Frontal cortex (tissue), 4 donors: ENCODE results near the gene TNFSF10. TPM values are rescaled to one million over a fixed set of nuclear protein-coding genes. Genes with fewer than 3 reads are reported as not detected.
"Not testable (repeated sequence)": the region's sequence is repeated elsewhere in the genome, so short reads cannot be mapped to it uniquely, and the experiment has no call there.

Source experiments
- DNase-seq, 2 donors: peaks; one replicate each; pipeline ENCODE4 v3.0.0; 2012; ENCODE audit warnings: low spot score in 2 of 2
- FAIRE-seq: peaks from 2 replicates; lab custom pipeline; 2012; peaks lifted over from hg19 to GRCh38; lab: Jason Lieb, UNC
- total RNA-seq: library from RNA; depleted of rRNA; stranded (reverse); fragments of >200 nt; gene quantifications from one replicate; pipeline ENCODE4 v1.2.3, GENCODE V29; 2014
- donor health status: control.
- donor health status: control.
- donor health status: control.

TNFSF10 gene
- total RNA-seq, 1 donor from 2014 or later: 2.9 TPM

GRCh38 chr3:172546105-172546504 lies 22.9 kb upstream of the TNFSF10 start:
- FAIRE-seq (no peak), DNase-seq (no peak)

- FAIRE-seq (no peak), DNase-seq (no peak)
Observed at GRCh38 chr3:172544404-172544803, 21.2 kb upstream of the TNFSF10 start.

GRCh38 chr3:172543884-172544283 lies 20.7 kb upstream of the TNFSF10 start:
- FAIRE-seq (no peak), DNase-seq (no peak)

- FAIRE-seq (no peak), DNase-seq (no peak)
Observed at GRCh38 chr3:172543419-172543818, 20.2 kb upstream of the TNFSF10 start.

GRCh38 chr3:172542999-172543398 lies 19.8 kb upstream of the TNFSF10 start:
- no peak for FAIRE-seq

GRCh38 chr3:172541945-172542488 lies 18.8 kb upstream of the TNFSF10 start:
- FAIRE-seq: no peak
- no peak for DNase-seq

More at GRCh38 chr3:172542999-172543398, 19.8 kb upstream of the TNFSF10 start:
- DNase-seq: no peak

GRCh38 chr3:172540049-172540448 lies 16.8 kb upstream of the TNFSF10 start:
- DNase-seq: no peak
- FAIRE-seq: no peak

- FAIRE-seq (no peak), DNase-seq (no peak)
Observed at GRCh38 chr3:172539273-172539672, 16.0 kb upstream of the TNFSF10 start.

GRCh38 chr3:172538368-172539151 lies 15.3 kb upstream of the TNFSF10 start:
- no peak for DNase-seq
- FAIRE-seq: no peak

GRCh38 chr3:172537507-172538158 lies 14.4 kb upstream of the TNFSF10 start:
- no peak for DNase-seq
- no peak for FAIRE-seq

GRCh38 chr3:172536993-172537419 lies 13.8 kb upstream of the TNFSF10 start:
- DNase-seq (no peak), FAIRE-seq (no peak)

GRCh38 chr3:172536505-172536904 lies 13.3 kb upstream of the TNFSF10 start:
- FAIRE-seq: no peak

GRCh38 chr3:172530566-172530965 lies 7.3 kb upstream of the TNFSF10 start:
- FAIRE-seq (no peak), DNase-seq (no peak)

More at GRCh38 chr3:172536505-172536904, 13.3 kb upstream of the TNFSF10 start:
- no peak for DNase-seq

- FAIRE-seq: no peak
- DNase-seq: no peak
Observed at GRCh38 chr3:172530101-172530561, 6.9 kb upstream of the TNFSF10 start.

GRCh38 chr3:172528677-172529076 lies 5.4 kb upstream of the TNFSF10 start:
- no peak for DNase-seq

GRCh38 chr3:172527306-172527705 lies 4.1 kb upstream of the TNFSF10 start:
- FAIRE-seq: no peak
- DNase-seq: no peak

More at GRCh38 chr3:172528677-172529076, 5.4 kb upstream of the TNFSF10 start:
- FAIRE-seq: no peak

GRCh38 chr3:172525116-172525613 lies 1.9 kb upstream of the TNFSF10 start:
- FAIRE-seq (no peak), DNase-seq (no peak)

GRCh38 chr3:172524611-172525010 lies 1.4 kb upstream of the TNFSF10 start:
- FAIRE-seq (no peak), DNase-seq (no peak)

GRCh38 chr3:172521837-172522726 lies 1.1 kb downstream of the TNFSF10 start:
- not testable (repeated sequence) for FAIRE-seq, DNase-seq
